ENCODE measurements around the gene UBE2Q1.

The UBE2Q1 gene

DNA sequence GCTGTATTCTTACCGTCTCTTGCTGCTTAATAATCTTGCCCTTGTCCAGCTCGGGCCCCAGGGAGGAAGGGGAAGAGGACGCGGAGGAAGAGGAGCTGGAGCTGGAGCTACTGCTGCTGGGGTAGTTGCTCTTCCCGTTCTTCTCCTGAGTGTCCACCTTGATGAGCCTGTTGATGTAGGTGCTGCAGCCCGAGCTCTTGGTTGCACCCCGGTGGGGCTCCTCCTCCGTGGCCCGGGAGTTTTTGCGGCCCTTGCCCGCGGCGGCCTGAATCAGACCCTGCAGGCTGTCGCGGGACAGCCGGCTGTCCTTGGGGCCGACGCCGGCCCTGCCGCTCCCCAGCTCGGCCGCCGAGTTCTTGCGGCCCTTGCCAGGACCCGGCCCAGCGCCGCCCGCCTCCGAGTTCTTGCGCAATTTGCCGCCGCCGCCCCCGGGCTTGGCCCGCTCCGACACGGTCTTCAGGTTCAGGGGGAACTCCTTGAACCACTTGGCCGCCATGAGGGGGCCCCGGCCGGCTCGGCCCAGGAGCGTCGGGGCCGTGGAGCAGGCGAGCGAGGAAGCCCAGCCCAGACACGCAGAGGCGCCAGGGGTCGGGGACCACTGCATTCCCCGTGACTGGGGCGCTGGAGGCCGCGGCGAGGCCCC is 56.9 kb downstream of the UBE2Q1 start:
- no peak for DNase-seq

DNA sequence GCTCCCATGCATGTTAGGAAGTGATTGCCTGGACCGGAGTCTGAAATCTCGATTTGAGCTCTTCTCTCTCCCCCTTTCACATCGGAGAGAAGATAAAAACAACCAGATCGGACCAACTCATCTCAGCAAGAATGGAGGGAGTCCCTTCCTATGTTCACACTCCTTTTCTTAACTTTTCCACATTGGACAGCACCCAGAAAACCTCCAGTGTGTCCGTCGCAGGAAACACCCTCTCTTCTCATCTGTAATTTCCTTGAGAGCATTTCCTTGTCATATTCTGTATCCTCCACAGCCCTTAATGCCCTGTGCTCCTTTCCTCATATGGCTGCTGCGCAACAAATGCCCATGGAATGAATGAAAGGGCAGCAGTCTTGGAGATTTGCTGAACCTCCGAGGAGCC is 57.9 kb downstream of the UBE2Q1 start:
- no peak for DNase-seq

DNA sequence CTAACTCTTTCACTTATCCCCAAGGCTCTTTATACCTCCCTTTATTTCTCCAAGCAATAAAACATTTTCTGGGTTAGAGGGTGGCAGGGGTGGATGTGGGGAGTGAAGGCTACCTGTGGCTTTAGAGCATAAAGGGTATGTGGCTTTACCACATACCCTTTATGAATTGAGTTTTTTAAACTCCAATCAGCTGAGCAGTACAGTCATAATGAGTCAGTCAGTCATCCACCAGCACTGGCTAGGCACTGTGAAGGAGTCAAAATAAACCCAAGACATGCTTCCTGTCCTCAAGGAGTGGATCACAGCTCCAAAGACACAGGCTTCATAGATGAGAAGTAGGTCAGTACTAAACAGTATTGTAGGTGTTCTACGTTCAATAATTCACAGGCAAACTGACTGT is 59.0 kb downstream of the UBE2Q1 start:
- DNase-seq, result no peak
